GM12874 (cell line): ENCODE results near the gene EDEM1.

ENCODE experiments used
- CTCF ChIP-seq: IDR thresholded peaks from 2 replicates; pipeline ENCODE4 v1.5.1; 2011; ENCODE audit warnings: low read depth, mild to moderate bottlenecking, control low read depth, low read length, moderate library complexity; ENCODE audit not compliant: insufficient read depth

The EDEM1 gene

GRCh38 chr3:5187156-5187919, at the start of gene EDEM1:
TSS of gene EDEM1 (plus strand) at chr3:5187707. CDS start at chr3:5187806, 99 bp downstream.
- no peak for TF ChIP-seq CTCF

- TF ChIP-seq CTCF: no peak
Observed at GRCh38 chr3:5138214-5138981, 49.1 kb upstream of the EDEM1 start.

- TF ChIP-seq CTCF: no peak
Observed at GRCh38 chr3:5140230-5140621, 47.3 kb upstream of the EDEM1 start.

- no peak for TF ChIP-seq CTCF
Observed at GRCh38 chr3:5140839-5141238, 46.7 kb upstream of the EDEM1 start.

GRCh38 chr3:5141760-5142159, 45.7 kb upstream of the EDEM1 start:
- TF ChIP-seq CTCF: no peak

GRCh38 chr3:5143464-5143863, 44.0 kb upstream of the EDEM1 start:
- TF ChIP-seq CTCF: no peak

- TF ChIP-seq CTCF: no peak
Observed at GRCh38 chr3:5144316-5144994, 43.1 kb upstream of the EDEM1 start.
